ENCODE measurements around the gene TJP1.
"Not testable (repeated sequence)": the region's sequence is repeated elsewhere in the genome, so short reads cannot be mapped to it uniquely, and the experiment has no call there.

TJP1 gene

DNA sequence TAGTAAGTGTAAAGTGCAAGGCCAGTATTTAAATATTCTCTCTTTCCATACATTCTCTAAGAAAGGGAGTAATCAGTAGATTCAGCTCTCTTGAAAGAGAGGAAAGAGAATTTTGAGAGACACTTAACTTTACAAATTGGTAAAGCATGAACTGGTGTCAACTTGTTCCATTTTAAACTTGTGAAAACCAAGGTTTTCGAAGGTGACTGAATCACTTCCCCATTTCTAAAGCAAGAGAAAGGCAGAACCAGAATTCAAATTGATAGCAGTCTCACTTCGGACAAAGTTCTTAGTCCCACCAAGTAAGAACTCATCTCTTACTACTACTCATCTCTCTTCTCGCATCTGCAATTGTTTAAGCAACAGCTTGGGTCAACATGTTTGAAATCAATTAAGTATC, 22.4 kb downstream of the TJP1 start:
- no peak for DNase-seq (ENCODE audit: low spot score)

DNA sequence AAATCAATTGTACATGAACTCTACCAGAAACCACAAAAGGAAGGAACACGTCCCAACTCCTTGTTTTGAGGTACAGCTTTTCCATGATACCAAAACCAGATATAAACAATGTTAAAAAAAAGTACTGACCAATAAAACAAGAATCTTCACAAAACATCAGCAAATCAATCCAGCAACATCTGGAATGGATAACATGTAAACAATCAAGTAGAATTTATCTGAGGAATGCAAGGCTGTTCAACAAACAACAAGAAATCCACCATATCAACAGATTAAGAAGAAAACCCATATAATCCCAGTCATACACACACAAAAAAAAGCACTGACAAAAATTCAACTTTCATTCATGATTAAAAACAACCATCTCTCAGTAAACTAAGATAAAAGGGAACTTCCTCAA, 26.7 kb downstream of the TJP1 start:
- DNase-seq (ENCODE audit: low spot score): no peak

DNA sequence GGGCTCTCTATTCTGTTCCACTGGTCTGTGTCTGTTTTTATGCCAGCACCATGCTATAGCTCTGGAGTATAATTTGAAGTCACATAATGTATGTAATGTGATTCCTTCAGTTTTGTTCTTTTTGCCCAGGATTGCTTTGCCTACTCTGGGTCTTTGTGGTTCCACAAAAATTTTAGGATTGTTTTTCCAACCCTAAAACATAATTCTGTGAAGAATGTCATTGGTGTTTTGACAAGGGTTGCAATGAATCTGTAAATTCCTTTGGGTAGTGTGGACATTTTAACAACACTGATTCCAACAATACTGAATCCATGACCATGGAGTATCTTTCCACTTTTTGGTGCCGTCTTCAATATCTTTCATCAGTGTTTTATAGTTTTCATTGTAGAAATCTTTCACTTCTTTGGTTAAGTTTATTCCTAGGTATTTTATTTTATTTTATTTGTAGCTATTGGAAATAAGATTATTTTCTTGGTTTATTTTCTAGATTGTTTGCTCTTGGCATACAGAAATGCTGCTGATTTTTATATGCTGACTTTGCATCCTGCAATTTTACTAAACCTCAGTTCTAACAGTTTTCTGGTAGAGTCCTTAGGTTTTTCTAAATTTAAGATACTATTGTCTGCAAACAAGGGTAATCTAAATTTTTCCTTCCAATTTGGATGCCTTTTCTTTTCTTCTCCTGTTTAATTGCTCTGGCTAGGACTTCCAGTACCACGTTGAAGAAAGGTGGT, 29.7 kb downstream of the TJP1 start:
- no peak for DNase-seq (ENCODE audit: low spot score)

DNA sequence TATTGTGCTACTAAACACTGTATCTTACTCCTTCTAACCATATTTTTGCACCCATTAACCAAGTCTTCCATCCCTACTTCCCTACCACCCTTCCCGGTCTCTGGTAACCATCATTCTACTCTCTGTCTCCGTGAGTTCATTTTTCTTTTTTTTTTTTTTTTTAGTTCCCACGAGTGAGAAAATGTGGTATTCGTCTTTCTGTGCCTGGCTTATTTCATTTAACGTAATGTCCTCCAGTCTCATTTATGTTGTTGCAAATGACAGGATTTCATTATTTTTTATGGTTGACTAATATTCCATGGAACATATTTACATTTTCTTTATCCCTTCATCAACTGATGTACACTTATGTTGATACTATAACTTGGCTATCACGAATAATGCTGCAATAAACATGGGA, 31.7 kb downstream of the TJP1 start:
- no peak for DNase-seq (ENCODE audit: low spot score)

DNA sequence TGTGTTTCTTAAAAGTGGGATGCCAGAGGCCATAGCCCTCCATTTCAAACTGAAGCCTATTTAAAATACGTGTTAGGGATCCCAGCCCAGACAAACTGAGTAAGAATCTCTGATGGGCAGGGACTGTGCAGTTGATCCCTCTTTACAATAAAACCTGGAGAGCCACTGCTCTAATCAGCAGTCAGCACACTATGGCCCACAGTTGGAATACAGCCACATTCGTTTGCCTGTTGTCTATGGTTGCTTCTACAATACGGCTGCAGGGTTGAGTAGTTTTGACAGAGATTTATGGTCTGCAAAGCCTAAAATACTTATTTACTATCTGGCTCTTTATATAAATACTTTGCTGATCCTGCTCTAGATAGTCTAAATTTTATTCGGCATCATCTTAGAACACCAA, 32.4 kb downstream of the TJP1 start:
- no peak for DNase-seq (ENCODE audit: low spot score)

DNA sequence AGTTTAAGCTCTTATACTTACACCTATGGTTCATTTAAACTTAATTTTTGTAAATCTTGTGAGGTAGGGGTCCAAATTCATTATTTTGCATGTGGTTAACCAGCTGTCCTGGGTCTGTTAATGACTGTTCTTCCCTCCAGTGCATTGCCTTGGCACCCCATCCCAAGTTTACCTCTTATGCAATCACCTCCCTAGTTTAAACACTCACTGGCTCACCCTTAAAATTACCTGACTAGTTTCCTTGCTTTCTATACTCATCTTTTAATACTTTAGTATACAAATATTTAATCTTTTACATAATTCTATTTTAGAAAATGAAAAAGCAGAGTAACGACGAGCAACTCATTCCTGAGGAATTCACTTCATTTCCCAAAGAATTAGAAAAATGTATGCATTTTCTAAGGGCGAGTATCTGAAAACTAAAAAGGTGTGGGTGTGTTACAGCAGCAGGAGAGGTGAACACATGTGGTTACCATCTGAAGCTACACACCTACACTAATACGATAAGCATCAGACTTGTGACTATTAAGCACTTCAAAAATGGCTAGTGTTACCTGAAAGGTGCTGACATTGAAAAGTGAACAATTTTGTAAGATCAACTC, 33.7 kb downstream of the TJP1 start:
- DNase-seq (ENCODE audit: low spot score): no peak

DNA sequence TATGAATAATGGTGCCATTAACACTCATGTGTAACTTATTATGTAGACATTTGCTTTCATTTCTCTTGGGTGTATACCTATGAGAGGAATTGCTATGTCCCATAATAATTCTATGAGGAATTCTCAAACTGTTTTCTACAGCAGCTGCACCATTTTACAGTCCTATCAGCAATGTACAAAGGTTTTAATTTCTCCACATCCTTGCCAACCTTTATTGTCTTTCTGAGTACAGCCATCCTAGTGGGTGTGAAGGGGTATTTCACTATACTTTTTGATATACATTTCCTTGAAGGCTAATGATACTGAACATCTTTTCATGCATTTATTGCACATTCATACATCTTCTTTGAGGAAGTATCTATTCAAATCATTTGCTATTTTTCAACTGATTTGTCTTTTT, 34.5 kb downstream of the TJP1 start:
- DNase-seq (ENCODE audit: low spot score): no peak

DNA sequence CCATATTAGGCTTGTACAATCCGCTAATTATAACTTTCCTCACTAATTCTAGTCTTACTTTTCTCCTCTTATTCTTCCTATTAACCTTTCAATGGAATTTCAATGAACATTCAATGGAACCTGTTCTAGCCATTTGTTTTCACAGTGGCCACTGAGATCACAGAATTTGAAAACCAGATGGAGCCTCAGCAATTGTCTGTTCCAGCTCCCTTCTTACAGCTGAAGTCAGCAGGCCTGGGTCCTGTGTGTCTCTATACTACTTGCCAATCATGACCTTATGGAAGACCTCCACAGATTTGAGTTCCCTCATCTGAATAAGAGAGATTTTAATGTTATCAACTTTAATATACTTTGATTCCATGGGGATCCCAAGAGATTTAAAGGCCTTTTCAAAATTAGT, 36.6 kb downstream of the TJP1 start:
- DNase-seq (ENCODE audit: low spot score): no peak

DNA sequence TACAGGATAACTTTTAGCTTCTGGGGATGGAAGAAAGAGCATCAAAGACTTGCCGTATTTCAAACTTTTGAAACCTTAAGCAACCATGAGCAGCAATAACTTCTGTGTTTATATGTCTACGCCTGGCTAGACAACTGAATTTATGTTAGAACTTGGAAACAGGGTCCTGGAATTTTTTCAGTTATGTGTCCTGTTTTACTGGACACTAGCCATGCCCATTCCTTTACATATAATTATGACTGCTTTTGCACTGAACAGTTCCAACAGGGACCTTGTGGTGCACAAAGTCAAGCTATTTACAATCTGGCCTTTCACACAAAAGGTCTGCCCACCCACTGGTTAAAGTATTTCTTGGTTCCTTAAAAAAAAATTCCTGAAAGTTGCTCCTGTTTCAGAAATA, 37.1 kb downstream of the TJP1 start:
- no peak for DNase-seq (ENCODE audit: low spot score)

DNA sequence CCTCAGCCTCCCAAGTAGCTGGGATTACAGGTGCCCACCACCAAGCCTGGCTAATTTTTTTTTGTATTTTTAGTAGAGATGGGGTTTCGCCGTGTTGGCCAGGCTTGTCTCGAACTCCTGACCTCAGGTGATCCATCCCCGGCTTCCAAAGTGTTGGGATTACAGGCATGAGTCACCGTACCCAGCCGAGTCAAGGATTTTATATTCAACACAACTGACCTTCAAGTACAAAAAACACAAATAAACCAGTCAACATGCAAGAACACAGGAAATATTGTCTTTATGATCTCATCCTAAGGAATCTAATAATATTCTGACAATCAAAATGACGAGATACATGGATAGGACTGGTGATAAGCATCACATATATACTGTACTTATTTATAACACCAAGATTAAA, 37.9 kb downstream of the TJP1 start:
- no peak for DNase-seq (ENCODE audit: low spot score)

DNA sequence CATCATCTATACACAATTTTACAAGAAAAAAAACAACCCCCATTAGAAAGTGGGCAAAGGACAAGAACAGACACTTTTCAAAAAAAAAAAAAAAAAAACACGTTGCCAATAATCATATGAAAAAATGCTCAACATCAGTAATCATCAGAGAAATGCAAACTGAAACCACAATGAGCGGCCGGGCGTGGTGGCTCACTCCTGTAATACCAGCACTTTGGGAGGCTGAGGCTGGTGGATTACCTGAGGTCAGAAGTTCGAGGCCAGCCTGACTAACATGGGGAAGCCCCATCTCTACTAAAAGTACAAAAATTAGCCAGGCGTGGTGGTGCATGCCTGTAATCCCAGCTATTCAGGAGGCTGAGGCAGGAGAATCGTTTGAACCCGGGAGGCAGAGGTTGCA, 39.5 kb downstream of the TJP1 start:
- DNase-seq (ENCODE audit: low spot score): not testable (repeated sequence)

DNA sequence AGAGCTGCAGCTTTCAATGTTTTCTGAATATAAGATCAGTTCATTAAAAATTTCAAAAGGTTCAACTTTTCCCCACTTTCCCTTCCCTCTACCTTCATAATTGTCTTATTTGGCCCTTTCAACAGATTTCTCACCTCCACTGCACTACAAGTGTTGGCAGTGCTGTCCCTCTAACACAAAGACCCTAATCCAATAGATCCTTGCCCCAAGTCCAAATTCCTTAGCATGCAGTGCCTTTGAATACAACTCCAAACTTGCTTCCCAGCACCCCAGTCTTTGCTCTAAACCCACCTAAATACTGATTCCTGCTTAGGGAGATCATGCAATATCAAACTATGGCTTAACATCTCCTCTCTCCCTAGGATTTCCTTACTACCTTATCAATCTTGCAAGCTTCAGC, 43.9 kb downstream of the TJP1 start:
- no peak for DNase-seq (ENCODE audit: low spot score)

DNA sequence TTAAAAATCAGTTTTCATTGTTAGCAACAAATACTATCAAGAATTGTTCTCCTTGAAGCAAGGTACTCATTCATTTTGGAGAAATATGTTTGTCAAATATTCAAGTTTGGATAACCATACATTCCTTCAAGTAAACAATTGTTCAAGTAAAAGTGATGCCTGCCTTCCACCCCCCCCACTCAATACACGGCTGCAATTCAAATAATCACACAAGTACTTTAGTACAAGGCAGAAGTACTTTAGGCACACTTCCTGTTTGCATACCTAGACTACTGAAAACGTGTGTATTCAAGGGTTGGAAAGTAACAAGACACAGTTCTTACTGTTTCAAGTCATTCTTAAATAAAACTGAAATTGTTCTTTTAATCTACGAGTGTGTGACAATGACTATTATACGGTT, 45.4 kb downstream of the TJP1 start:
- DNase-seq (ENCODE audit: low spot score): no peak

DNA sequence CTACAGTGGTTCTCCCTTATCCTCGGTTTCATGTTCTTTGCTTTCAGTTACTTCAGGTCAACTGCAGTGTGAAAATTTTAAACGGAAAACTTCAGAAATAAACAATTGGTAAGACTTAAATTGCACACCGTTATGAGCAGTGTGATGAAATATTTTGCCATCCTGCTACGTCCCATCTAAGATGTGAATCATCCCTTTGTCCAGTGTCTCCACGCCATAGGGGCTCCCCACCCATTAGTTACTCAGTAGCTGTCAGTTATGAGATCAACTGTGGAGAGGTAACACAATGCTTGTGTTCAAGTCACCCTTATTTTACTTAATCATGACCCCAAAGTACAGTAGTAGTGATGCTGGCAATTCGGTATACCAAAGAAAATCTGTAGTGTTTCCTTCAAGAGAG, 47.4 kb downstream of the TJP1 start:
- no peak for DNase-seq (ENCODE audit: low spot score)

DNA sequence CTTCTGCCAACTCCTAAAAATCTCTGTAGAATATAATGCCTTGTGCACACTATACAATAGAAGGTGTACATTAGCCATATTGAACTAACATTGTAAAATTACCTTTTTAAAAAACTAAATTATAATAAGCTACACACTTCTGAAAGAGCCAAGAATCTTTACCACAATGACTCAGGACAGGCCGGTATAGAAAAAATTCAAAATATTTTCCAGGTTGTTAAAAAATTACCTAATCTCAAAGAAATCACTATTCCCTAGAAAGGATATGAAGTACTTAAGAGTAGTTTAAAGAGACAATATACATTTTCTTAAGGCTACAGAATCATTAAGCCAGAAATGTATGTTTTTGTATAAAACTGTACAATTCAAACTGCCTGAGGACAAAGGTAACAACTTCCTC, 48.5 kb downstream of the TJP1 start:
- DNase-seq (ENCODE audit: low spot score): no peak

DNA sequence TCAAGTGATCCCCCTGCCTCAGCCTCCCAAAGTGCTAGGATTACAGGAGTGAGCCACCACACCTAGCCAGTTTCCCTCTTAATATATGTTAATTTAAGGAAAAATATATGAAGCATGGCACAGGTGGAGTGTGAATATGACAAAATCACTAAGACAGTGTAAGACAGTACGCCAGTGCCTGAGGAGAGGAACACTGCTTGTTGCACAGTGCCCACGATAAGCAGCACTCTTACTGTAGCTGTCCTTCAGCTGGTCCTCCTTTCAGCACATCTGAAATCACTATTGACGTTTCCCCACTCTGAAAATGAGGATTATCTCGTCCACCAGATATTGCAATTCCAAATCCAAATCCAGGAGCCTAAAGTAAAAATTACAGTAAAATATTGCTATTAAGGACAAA, 49.3 kb downstream of the TJP1 start:
- no peak for DNase-seq (ENCODE audit: low spot score)

DNA sequence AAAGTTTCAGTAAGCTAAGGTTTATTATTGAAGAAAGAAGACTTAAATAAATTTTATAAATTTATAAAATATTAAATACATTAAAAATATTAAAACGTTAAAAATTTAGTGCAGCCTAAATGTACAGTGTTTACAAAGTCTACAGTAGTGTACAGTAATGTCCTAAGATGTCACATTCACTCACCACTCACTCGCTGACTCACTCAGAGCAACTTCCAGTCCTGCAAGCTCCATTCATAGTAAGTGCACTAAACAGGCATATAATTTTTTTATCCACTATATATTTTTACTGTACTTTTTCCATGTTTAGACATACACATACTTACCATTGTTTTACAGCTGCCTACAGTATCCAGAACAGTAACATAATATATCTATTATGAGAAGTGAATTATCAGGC, 51.5 kb downstream of the TJP1 start:
- no peak for DNase-seq (ENCODE audit: low spot score)

DNA sequence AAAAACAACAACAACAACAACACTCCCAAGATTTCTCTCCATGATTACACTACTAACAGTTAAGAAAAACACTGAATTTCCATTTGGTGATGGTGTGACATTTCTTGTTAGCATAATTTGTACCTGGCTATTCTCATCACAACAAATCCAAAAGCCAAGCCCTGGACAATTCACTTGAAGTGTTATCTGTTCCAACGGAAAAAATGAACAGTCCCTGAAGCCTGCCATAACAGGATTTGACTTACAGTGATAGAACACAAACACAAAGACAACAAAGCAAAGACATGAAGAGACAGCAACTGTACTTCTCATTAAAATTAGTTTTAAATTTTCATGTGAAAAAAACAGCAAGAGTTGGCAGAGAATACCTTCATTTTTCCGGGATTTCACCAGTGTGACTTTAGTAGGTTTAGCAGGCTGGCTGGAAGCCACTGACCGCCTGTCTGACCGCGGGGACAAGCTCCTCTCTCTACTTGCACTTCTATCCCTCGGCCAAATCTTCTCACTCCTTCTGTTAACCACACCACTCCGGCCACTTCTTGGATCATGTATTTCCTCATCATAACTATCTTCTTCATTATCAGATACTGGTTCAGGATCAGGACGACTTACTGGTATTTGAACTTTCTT, 56.3 kb downstream of the TJP1 start:
- no peak for DNase-seq (ENCODE audit: low spot score)

DNA sequence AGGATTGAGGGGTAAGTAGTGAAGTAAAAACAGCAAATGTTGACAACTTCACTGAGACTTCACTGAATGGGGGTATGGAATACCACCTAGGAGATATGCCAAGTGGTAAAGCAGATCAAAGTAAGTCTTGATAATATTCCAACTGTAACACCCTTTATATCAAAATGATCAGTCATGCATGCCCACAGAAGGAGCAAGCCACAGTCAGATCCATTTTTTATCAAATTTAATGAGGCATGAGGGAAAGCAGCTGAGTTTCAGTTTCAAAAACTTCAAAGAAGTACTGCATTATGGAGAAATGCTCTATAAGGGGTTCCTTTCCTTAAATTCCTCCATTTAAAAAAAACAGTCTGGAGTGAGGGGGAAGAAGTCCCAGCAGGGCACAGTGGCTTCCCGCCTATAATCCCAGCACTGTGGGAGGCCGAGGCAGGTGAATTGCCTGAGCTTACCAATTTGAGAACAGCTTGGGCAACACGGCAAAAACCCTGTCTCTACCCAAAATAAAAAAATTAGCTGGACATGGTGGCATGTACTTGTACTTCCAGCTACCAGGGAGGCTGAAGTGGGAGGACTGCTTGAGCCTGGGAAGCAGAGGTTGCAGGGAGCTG, 56.9 kb downstream of the TJP1 start:
- no peak for DNase-seq (ENCODE audit: low spot score)

DNA sequence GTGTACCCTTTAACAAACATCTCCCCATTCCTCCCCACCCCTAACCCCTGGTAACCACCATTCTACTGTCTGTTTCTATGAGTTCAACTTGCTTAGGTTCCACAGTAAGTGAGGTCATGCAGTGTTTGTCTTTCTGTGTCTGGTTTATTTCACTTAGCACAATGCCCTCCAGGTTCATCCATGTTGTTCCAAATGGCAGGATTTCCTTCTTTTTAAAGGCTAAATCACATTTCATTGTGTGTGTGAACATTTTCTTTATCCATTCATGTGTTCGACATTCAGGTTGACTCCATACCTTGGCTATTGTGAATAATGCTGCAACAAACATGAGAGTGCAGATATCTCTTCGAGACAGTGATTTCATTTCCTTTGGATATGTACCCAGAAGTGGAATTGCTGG, 62.7 kb downstream of the TJP1 start:
- no peak for DNase-seq (ENCODE audit: low spot score)

DNA sequence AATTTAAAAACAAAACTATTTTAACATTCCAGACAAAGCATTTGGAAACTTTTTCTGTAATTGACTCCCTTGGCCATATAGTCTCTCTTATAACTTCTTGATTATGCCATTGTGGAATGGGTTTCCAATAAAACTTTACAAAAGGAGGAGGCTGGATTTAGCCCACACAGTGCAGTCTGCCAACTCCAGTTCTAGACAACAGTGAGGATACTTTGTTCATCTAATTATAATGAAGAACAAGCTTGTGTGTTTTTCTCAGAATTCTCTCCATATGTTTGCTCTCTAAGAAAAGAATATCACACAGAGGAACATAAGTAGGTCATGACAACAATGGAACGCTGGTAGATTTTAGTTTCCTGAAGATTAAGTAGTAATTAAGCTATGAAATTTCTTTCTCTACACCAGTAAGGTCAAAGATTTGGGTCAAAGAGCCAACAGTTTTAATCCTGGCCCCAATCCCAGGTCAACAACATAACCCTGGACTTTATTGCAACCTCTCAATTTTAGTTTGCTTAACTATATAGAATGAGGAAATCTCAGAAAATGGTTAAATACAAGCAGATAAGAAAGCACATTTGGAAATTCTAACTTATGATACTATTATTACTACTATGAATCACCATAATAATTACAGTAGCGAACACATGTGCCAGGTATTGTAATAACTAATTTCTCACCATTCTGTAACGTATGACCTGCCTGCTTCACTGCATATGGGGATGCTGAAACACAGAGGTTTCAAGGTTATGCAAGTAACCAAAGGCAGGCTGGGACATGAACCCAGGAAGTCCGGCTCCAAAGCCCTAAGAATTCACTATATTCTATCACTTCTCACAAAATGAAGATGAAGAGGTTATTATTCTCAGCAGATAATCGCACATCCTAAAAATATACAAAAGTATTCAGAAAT, 65.7 kb downstream of the TJP1 start:
- no peak for DNase-seq (ENCODE audit: low spot score)

DNA sequence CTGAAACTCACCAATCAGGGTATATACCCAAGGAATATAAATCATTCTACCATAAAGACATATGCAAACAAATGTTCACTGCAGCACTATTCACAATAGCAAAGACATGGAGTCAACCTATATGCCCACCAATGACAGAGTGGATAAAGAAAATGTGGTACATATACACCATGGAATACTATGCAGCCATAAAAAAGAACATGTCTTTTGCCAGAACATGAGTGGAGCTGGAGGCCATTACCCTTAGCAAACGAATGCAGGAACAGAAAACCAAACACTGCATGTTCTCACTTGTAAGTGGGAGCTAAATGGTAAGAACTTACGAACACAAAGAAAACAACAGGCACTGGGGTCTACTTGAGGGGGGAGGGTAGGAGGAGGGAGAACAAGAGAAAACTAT, 68.3 kb downstream of the TJP1 start:
- DNase-seq (ENCODE audit: low spot score): not testable (repeated sequence)
